Measurements from ENCODE around the gene PCDHGA1.
"Not testable (repeated sequence)": the region's sequence is repeated elsewhere in the genome, so short reads cannot be mapped to it uniquely, and the experiment has no call there.

The PCDHGA1 gene

DNA sequence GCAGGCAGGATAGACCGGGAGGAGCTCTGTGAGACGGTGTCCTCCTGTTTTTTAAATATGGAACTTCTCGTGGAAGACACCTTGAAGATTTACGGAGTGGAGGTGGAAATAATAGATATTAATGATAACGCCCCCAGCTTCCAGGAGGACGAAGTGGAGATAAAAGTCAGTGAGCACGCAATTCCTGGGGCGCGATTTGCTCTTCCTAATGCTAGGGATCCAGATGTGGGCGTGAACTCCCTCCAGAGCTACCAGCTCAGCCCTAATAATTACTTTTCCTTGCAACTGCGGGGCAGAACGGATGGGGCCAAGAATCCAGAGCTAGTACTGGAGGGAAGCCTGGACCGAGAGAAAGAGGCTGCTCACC is 91.2 kb downstream of the PCDHGA1 start:
- H3K9me3 Mint-ChIP-seq, result peaks cover 28% of the 10 kb centered on the region
- H3K27me3 Mint-ChIP-seq (ENCODE audit: low read depth), result peaks cover 67% of the 10 kb centered on the region
- peaks cover 8% of the 10 kb centered on the region for H3K4me1 Mint-ChIP-seq (ENCODE audit: low read depth)
- no peaks in the 10 kb centered on the region for H3K36me3 Mint-ChIP-seq (ENCODE audit: low read depth)
- peak overlapping the region; percentile 77 for H3K4me3 Mint-ChIP-seq
- no peak overlapping the region for H3K27ac Mint-ChIP-seq

DNA sequence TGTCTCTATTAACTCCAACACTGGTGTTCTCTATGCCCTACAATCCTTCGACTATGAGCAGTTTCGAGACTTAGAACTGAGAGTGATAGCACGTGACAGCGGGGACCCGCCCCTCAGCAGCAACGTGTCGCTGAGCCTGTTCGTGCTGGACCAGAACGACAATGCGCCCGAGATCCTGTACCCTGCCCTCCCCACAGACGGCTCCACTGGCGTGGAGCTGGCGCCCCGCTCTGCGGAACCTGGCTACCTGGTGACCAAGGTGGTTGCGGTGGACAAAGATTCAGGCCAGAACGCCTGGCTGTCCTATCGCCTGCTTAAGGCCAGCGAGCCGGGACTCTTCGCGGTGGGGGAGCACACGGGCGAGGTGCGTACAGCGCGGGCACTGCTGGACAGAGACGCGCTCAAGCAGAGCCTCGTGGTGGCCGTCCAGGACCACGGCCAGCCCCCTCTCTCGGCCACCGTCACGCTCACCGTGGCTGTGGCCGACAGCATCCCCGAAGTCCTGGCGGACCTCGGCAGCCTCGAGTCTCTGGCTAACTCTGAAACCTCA is 92.5 kb downstream of the PCDHGA1 start:
- H3K9me3 Mint-ChIP-seq, result peaks cover 27% of the 10 kb centered on the region
- H3K4me1 Mint-ChIP-seq (ENCODE audit: low read depth), result peaks cover 6% of the 10 kb centered on the region
- H3K27ac Mint-ChIP-seq, result no peak overlapping the region
- H3K4me3 Mint-ChIP-seq, result no peak overlapping the region
- peaks cover 60% of the 10 kb centered on the region for H3K27me3 Mint-ChIP-seq (ENCODE audit: low read depth)
- H3K36me3 Mint-ChIP-seq (ENCODE audit: low read depth), result no peaks in the 10 kb centered on the region

DNA sequence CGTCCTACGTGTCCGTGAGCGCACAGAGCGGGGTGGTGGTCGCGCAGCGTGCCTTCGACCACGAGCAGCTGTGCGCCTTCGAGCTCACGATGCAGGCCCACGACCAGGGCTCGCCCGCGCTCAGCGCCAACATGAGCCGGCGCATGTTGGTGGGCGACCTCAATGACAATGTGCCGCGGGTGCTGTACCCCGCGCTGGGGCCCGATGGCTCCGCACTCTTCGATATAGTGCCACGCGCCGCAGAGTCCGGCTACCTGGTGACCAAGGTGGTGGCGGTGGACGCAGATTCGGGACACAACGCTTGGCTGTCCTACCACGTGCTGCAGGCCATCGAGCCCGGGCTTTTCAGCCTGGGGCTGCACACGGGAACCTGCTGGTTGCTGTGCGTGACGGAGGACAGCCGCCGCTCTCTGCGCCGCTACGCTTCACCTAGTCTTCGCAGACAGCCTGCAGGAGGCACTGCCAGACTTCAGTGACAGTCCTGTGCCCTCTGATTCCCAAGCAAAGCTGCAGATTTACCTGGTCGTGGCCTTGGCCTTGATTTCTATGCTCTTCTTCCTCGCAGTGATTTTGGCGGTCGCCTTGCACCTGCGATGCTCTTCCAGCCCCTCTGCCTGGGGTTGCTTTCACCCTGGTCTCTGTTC is 97.6 kb downstream of the PCDHGA1 start:
- H3K4me3 Mint-ChIP-seq, result no peak overlapping the region
- H3K27me3 Mint-ChIP-seq (ENCODE audit: low read depth), result peaks cover 43% of the 10 kb centered on the region
- H3K27ac Mint-ChIP-seq, result no peak overlapping the region
- H3K9me3 Mint-ChIP-seq, result peaks cover 19% of the 10 kb centered on the region
- peaks cover 3% of the 10 kb centered on the region for H3K4me1 Mint-ChIP-seq (ENCODE audit: low read depth)
- peaks cover 2% of the 10 kb centered on the region for H3K36me3 Mint-ChIP-seq (ENCODE audit: low read depth)

DNA sequence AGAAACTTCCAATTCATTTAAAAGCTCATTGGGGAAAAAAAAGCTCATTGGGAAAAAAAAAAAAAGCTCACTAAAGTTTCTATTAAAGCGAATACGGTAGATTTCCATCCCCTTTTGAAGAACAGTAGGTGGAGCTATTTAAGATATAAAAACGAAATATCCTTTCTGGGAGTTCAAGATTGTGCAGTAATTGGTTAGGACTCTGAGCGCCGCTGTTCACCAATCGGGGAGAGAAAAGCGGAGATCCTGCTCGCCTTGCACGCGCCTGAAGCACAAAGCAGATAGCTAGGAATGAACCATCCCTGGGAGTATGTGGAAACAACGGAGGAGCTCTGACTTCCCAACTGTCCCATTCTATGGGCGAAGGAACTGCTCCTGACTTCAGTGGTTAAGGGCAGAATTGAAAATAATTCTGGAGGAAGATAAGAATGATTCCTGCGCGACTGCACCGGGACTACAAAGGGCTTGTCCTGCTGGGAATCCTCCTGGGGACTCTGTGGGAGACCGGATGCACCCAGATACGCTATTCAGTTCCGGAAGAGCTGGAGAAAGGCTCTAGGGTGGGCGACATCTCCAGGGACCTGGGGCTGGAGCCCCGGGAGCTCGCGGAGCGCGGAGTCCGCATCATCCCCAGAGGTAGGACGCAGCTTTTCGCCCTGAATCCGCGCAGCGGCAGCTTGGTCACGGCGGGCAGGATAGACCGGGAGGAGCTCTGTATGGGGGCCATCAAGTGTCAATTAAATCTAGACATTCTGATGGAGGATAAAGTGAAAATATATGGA is 100.2 kb downstream of the PCDHGA1 start, which contains the start of gene PCDHGA12:
TSS of gene PCDHGA12 (plus strand) at position 176 of the 782 bp plus-strand sequence. CDS start at position 429, 253 bp downstream.
- Mint-ChIP-seq H3K9me3 (peaks cover 21% of the 10 kb centered on the region), H3K36me3 (ENCODE audit: low read depth) (peaks cover 5% of the 10 kb centered on the region), H3K27me3 (ENCODE audit: low read depth) (peaks cover 29% of the 10 kb centered on the region), H3K27ac (peak within 1 kb of the TSS; percentile 73), H3K4me3 (peak within 1 kb of the TSS; percentile 77), H3K4me1 (ENCODE audit: low read depth) (peaks cover 6% of the 10 kb centered on the region)

DNA sequence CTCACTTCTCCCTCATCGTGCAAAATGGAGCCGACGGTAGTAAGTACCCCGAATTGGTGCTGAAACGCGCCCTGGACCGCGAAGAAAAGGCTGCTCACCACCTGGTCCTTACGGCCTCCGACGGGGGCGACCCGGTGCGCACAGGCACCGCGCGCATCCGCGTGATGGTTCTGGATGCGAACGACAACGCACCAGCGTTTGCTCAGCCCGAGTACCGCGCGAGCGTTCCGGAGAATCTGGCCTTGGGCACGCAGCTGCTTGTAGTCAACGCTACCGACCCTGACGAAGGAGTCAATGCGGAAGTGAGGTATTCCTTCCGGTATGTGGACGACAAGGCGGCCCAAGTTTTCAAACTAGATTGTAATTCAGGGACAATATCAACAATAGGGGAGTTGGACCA is 101.0 kb downstream of the PCDHGA1 start:
- Mint-ChIP-seq H3K27me3 (ENCODE audit: low read depth) (peaks cover 29% of the 10 kb centered on the region), H3K4me1 (ENCODE audit: low read depth) (peaks cover 6% of the 10 kb centered on the region), H3K4me3 (peak overlapping the region; percentile 62), H3K9me3 (peaks cover 21% of the 10 kb centered on the region), H3K36me3 (ENCODE audit: low read depth) (peaks cover 5% of the 10 kb centered on the region), H3K27ac (no peak overlapping the region)

DNA sequence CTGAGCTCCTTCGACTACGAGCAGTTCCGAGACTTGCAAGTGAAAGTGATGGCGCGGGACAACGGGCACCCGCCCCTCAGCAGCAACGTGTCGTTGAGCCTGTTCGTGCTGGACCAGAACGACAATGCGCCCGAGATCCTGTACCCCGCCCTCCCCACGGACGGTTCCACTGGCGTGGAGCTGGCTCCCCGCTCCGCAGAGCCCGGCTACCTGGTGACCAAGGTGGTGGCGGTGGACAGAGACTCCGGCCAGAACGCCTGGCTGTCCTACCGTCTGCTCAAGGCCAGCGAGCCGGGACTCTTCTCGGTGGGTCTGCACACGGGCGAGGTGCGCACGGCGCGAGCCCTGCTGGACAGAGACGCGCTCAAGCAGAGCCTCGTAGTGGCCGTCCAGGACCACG is 102.0 kb downstream of the PCDHGA1 start:
- not testable (repeated sequence) for H3K4me3 Mint-ChIP-seq; H3K36me3 Mint-ChIP-seq (ENCODE audit: low read depth); H3K4me1 Mint-ChIP-seq (ENCODE audit: low read depth); H3K27ac Mint-ChIP-seq
- peaks cover 21% of the 10 kb centered on the region for H3K9me3 Mint-ChIP-seq
- H3K27me3 Mint-ChIP-seq (ENCODE audit: low read depth), result peaks cover 29% of the 10 kb centered on the region

DNA sequence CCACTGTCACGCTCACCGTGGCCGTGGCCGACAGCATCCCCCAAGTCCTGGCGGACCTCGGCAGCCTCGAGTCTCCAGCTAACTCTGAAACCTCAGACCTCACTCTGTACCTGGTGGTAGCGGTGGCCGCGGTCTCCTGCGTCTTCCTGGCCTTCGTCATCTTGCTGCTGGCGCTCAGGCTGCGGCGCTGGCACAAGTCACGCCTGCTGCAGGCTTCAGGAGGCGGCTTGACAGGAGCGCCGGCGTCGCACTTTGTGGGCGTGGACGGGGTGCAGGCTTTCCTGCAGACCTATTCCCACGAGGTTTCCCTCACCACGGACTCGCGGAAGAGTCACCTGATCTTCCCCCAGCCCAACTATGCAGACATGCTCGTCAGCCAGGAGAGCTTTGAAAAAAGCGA is 102.4 kb downstream of the PCDHGA1 start:
- H3K27ac Mint-ChIP-seq; H3K36me3 Mint-ChIP-seq (ENCODE audit: low read depth); H3K4me1 Mint-ChIP-seq (ENCODE audit: low read depth); H3K4me3 Mint-ChIP-seq: not testable (repeated sequence)
- Mint-ChIP-seq H3K9me3 (peaks cover 21% of the 10 kb centered on the region), H3K27me3 (ENCODE audit: low read depth) (peaks cover 29% of the 10 kb centered on the region)

DNA sequence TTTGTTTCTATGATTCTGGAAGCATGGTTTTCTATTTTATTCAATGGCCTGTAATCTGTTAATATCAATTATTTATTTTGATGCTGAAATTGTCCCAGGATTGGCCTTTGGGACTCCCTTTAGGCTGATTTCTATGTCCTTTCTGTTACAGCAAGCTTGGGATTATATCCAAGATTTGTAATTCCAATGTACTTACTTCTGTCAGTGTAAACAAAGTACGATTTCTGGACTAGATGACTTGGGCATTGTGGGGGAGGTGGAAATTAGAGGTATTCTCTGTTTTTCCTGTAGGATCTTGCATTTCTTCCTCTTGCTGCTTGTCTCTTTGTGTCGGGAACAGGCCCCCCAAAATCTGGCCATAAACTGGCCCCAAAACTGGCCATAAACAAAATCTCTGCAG is 103.7 kb downstream of the PCDHGA1 start:
- peaks cover 29% of the 10 kb centered on the region for H3K27me3 Mint-ChIP-seq (ENCODE audit: low read depth)
- peaks cover 21% of the 10 kb centered on the region for H3K9me3 Mint-ChIP-seq
- H3K27ac Mint-ChIP-seq, result no peak overlapping the region
- H3K4me3 Mint-ChIP-seq, result no peak overlapping the region
- peaks cover 6% of the 10 kb centered on the region for H3K4me1 Mint-ChIP-seq (ENCODE audit: low read depth)
- peaks cover 5% of the 10 kb centered on the region for H3K36me3 Mint-ChIP-seq (ENCODE audit: low read depth)

DNA sequence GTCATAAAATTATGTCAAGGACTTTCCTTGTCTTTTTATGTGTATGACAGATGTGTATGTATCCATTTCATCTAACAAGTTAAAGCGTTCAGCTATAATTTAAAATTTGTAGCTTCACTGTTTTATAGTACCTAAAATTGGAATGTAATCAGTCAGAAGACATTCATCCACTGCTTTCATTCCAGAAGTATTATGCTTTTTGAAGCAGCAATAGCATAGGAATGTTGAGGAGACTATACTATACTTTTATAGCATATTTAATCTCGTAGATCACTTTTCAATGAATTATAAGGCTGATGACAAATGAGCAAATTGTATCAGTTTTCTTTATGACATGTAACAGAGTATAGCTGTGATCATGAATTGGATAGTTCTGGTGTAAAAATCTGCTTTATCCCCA is 106.9 kb downstream of the PCDHGA1 start:
- H3K27me3 Mint-ChIP-seq (ENCODE audit: low read depth), result peaks cover 10% of the 10 kb centered on the region

DNA sequence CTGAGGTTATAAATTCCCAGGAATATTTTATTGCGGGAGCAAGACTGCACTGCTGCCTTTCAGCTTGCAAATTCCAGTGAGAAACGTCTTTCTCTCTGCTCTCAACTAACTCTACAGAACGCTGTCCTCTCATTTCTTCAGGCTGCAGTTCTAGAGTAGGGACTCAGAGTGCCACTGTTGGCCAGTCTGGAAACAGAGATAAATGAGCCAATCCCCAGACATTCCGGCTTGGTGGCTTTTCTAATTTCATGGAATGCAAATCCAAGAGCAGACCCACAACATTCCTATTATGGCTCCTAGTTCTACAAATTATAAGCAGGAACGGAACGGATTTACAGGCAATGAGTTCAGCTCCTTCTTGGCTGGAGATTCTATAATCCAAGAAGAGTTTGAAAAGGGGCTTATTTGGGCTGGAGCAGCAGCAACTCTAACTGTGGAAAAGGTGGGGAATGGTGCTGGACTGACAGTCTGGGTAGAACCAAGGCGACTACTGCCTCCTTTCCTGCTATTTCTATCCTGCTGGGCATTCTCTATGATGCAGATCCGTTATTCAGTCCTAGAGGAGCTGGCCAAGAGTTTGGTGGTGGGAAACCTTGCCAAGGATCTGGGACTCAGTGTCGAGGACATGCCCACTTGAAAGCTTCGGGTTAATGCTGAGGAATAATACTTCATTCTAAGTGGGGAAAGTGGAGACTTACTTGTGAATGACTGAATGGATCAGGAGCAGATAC is 109.3 kb downstream of the PCDHGA1 start:
- no peak overlapping the region for H3K4me3 Mint-ChIP-seq
- no peaks in the 10 kb centered on the region for H3K4me1 Mint-ChIP-seq (ENCODE audit: low read depth)
- peaks cover 4% of the 10 kb centered on the region for H3K27me3 Mint-ChIP-seq (ENCODE audit: low read depth)
- H3K27ac Mint-ChIP-seq, result no peak overlapping the region
- no peaks in the 10 kb centered on the region for H3K9me3 Mint-ChIP-seq
- no peaks in the 10 kb centered on the region for H3K36me3 Mint-ChIP-seq (ENCODE audit: low read depth)

More for the DNA sequence above, 106.9 kb downstream of the PCDHGA1 start:
- H3K9me3 Mint-ChIP-seq, result peaks cover 8% of the 10 kb centered on the region
- H3K27ac Mint-ChIP-seq, result no peak overlapping the region
- no peak overlapping the region for H3K4me3 Mint-ChIP-seq
- peaks cover 2% of the 10 kb centered on the region for H3K4me1 Mint-ChIP-seq (ENCODE audit: low read depth)
- H3K36me3 Mint-ChIP-seq (ENCODE audit: low read depth), result peaks cover 3% of the 10 kb centered on the region

DNA sequence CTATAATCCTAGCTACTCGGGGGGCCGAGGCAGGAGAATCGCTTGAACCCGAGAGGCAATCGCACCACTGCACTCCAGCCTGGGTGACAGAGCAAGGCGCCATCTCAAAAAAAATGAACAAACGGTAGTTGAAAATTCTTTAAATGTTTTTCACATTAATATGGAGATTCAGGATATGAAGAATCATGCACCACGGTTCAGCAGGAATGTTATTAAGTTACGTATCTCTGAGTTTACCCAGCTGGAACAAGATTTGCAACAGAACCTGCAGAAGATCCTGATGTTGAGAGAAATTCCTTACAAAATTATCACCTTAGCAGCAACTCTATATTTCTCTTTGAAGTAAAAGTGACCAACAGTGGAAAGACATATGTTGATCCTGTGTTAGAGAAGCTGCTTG is 110.0 kb downstream of the PCDHGA1 start:
- Mint-ChIP-seq H3K27ac (no peak overlapping the region), H3K27me3 (ENCODE audit: low read depth) (peaks cover 4% of the 10 kb centered on the region)

DNA sequence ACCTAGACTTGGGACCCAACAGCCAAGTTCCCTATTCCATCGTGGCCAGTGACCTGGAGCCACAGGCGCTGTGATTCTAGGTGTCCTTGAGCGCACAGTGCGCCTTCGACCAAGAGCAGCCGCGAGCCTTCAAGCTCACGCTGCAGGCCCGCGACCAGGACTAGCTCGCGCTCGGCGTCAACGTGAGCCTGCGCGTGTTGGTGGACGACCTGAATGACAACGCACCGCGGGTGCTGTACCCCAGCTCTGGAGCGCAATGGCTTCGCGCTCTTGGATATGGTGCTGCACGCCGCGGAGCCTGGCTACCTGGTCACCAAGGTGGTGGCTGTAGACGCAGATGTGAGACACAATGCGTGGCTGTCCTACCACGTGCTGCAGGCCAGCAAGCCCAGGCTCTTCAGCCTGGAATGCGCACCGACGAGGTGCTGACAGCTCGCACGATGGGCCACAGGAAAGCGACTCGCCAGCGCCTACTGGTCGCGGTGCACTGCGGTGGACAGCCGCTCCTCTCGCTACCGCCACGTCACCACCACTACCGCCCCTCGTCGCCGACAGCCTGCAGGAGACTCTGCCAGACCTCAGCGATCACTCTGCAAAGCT is 111.4 kb downstream of the PCDHGA1 start:
- H3K36me3 Mint-ChIP-seq (ENCODE audit: low read depth), result no peaks in the 10 kb centered on the region
- H3K9me3 Mint-ChIP-seq, result no peaks in the 10 kb centered on the region
- H3K27me3 Mint-ChIP-seq (ENCODE audit: low read depth), result peaks cover under 1% of the 10 kb centered on the region
- H3K4me1 Mint-ChIP-seq (ENCODE audit: low read depth), result no peaks in the 10 kb centered on the region
- no peak overlapping the region for H3K4me3 Mint-ChIP-seq
- H3K27ac Mint-ChIP-seq, result no peak overlapping the region

More for the DNA sequence above, 110.0 kb downstream of the PCDHGA1 start:
- Mint-ChIP-seq H3K9me3 (no peaks in the 10 kb centered on the region), H3K4me3 (no peak overlapping the region), H3K36me3 (ENCODE audit: low read depth) (no peaks in the 10 kb centered on the region), H3K4me1 (ENCODE audit: low read depth) (no peaks in the 10 kb centered on the region)

DNA sequence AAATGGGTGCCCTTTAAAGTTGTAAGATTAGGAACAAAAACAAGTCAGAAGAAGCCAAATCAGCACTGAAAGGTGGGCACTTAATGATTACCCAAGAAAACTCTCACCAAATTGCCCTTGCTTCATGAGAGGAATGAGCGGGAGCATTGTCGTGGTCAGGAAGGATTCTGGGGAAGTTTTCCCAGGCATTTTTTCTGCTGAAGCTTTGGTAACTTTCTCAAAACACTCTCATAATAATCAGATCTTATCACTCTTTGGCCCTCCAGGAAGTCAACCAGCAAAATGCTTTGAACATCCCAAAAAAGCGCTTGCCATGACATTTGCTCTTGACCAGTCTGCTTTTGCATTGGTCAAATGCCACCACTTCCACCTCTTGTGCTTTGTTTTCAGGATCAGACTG is 135.0 kb downstream of the PCDHGA1 start:
- no peaks in the 10 kb centered on the region for H3K4me1 Mint-ChIP-seq (ENCODE audit: low read depth)
- H3K27ac Mint-ChIP-seq, result no peak overlapping the region
- no peaks in the 10 kb centered on the region for H3K9me3 Mint-ChIP-seq
- H3K36me3 Mint-ChIP-seq (ENCODE audit: low read depth), result no peaks in the 10 kb centered on the region
- H3K4me3 Mint-ChIP-seq, result no peak overlapping the region
- peaks cover 10% of the 10 kb centered on the region for H3K27me3 Mint-ChIP-seq (ENCODE audit: low read depth)

DNA sequence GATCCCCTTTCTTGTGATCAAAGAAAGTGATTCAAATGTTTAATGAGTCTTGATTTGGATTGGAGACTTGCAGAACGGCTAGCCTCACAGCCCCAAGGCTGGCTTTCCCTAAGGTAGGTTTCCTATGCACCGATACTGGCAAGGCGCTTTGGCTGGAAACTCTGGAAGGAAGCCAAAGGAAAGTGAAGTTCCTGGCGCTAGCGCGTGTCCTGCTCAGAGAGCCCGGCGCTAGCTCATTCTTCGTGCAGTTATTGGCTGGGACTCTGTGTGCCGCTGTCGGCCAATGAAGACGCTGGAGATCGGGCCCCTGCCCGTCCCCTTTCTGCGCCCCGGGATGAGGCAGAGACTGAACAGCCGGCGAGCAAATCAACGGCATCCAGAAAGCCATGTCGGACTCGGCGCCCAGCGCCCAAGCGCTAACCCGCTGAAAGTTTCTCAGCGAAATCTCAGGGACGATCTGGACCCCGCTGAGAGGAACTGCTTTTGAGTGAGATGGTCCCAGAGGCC is 145.4 kb downstream of the PCDHGA1 start, which contains the start of gene PCDHGC3:
TSS of gene PCDHGC3 (plus strand) at position 342 of the 507 bp plus-strand sequence. CDS start at position 493, 151 bp downstream.
- Mint-ChIP-seq H3K36me3 (ENCODE audit: low read depth) (no peaks in the 10 kb centered on the region), H3K27ac (no peak within 1 kb of the TSS), H3K4me3 (peak within 1 kb of the TSS; percentile 86), H3K27me3 (ENCODE audit: low read depth) (peaks cover 69% of the 10 kb centered on the region), H3K4me1 (ENCODE audit: low read depth) (peaks cover 14% of the 10 kb centered on the region), H3K9me3 (no peaks in the 10 kb centered on the region)
